Activated CD8-positive, alpha-beta T cell treated with anti-CD3 and anti-CD28 coated beads, Interleukin-2, amount 10 ng/mL, durations not matched to agents 7 days and 5 days (primary cell): ENCODE results near the gene CD69. TPM values are rescaled to one million over a fixed set of nuclear protein-coding genes. Genes with fewer than 3 reads are reported as not detected.
"Not testable (repeated sequence)": the region's sequence is repeated elsewhere in the genome, so short reads cannot be mapped to it uniquely, and the experiment has no call there.

Experiments
- ATAC-seq: fragments of 150-1000 bp; cut with Tn5 transposase; one replicate; pipeline ENCODE4 v1.10.0; 2021; ENCODE audit warnings: moderate library complexity
- CTCF ChIA-PET: fragments of 350-600 bp; sonication (Branson Sonifier 250); formaldehyde crosslinking; loops from one replicate; lab custom pipeline; 2021; ENCODE audit warnings: antibody characterized with exemption; lab: Charles Lee
- POLR2A ChIA-PET: fragments of 350-600 bp; sonication (Branson Sonifier 250); formaldehyde crosslinking; loops from one replicate; lab custom pipeline; 2021; ENCODE audit warnings: antibody characterized with exemption; lab: Charles Lee
- DNase-seq: peaks from one replicate; pipeline ENCODE4 v3.0.0-alpha.2; 2020
- H3K27ac Mint-ChIP-seq: one replicate; pipeline ENCODE4 v1.8.0; 2021; ENCODE audit warnings: mild to moderate bottlenecking, mixed read lengths
- H3K27me3 Mint-ChIP-seq: one replicate; pipeline ENCODE4 v1.8.0; 2021; ENCODE audit warnings: low read depth, mixed read lengths
- H3K36me3 Mint-ChIP-seq: one replicate; pipeline ENCODE4 v1.8.0; 2021; ENCODE audit warnings: low read depth, mixed read lengths
- H3K4me1 Mint-ChIP-seq: one replicate; pipeline ENCODE4 v1.8.0; 2021; ENCODE audit warnings: low read depth, mixed read lengths
- H3K4me3 Mint-ChIP-seq: one replicate; pipeline ENCODE4 v1.8.0; 2021; ENCODE audit warnings: mild to moderate bottlenecking, mixed read lengths
- H3K9me3 Mint-ChIP-seq: one replicate; pipeline ENCODE4 v1.8.0; 2022; ENCODE audit warnings: mixed read lengths; ENCODE audit not compliant: insufficient read depth
- total RNA-seq, 2 experiments: library from RNA; stranded (reverse); gene quantifications; one replicate each; pipeline ENCODE4 v1.2.3, GENCODE V29; 2021

The CD69 gene
- total RNA-seq, 2 experiments from 2014 or later, result 115 to 116 TPM

GRCh38 chr12:9751204-9752144, 9.2 kb downstream of the CD69 start:
- Mint-ChIP-seq H3K9me3 (no peaks in the 10 kb centered on the region), H3K27me3 (no peaks in the 10 kb centered on the region), H3K4me3 (peak overlapping the region; percentile 48), H3K36me3 (peaks cover 46% of the 10 kb centered on the region), H3K27ac (peak overlapping the region; percentile 81), H3K4me1 (peaks cover 61% of the 10 kb centered on the region)
- ATAC-seq (peak; percentile 53), DNase-seq (peak; percentile 63)
- CTCF ChIA-PET, result interaction anchor here (0.8 to 17.2 kb wide), 49 partner anchors 9 to 420 kb away, joined by 3 to 855 read pairs (median 7); partner anchors contain the start of genes CD69, CLEC1B, CLEC2A and CLEC7A
- POLR2A ChIA-PET, result interaction anchor here (0.6 to 15.5 kb wide), 8 partner anchors 9 to 103 kb away, joined by 3 to 494 read pairs (median 6); partner anchors contain the start of gene CD69

DNA sequence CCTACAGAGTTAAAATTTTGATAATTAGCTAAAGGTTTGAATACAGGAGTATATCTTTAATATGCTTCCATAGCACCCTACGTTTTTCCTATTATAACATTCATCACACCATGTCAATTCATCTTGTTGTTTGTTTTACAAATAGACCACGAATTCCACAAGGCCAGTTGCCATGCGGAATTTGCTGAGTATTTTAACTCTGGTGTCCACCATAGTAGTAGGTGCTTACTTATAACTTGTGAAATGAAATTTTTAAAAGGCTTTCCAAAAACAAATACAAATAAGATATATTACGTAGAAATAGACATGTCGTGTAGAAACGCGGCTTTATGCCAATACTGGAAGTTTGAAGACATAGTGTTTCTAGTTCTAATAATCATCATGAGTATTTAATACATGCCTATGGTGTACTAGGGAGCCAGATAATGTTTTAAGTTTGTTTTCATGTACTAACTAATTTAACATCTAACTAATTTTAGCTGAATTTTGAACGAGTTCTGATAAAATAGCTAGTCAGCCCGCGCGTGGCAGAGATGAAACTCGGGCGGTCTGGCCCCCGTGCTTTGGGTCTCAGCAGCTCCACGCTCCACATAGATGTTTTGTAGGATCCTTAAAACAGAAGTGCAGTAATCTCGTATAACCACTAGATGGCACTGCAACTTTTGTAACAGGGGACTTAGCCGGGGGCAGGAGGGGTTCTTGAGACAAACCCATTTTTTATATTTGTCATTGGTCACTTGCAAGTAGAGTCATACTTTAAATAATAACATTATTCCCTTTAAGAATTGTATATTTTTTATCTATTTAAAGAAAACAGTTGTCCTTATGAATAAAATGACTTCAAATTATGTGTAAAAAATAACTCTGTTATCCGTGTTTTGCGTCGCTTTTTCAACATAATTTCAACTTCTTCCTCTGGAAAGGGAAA, 10.2 kb downstream of the CD69 start:
- ChIA-PET CTCF (interaction anchor here (0.6 to 17.2 kb wide), 66 partner anchors 8 to 1000 kb away, joined by 3 to 855 read pairs (median 6); partner anchors contain the start of genes CD69, CLEC1B, CLEC2A and CLEC7A), POLR2A (interaction anchor here (1.1 to 15.5 kb wide), 6 partner anchors 8 to 103 kb away, joined by 3 to 494 read pairs (median 10); partner anchors contain the start of gene CD69)
- ATAC-seq (peak; percentile 57), DNase-seq (peak; percentile 75)
- Mint-ChIP-seq H3K9me3 (no peaks in the 10 kb centered on the region), H3K27ac (peak overlapping the region; percentile 72), H3K36me3 (peaks cover 37% of the 10 kb centered on the region), H3K4me1 (peaks cover 56% of the 10 kb centered on the region), H3K27me3 (no peaks in the 10 kb centered on the region), H3K4me3 (peak overlapping the region; percentile 51)

- Mint-ChIP-seq H3K4me3 (no peak overlapping the region), H3K4me1 (peaks cover 54% of the 10 kb centered on the region), H3K27me3 (no peaks in the 10 kb centered on the region), H3K36me3 (peaks cover 35% of the 10 kb centered on the region), H3K27ac (no peak overlapping the region), H3K9me3 (no peaks in the 10 kb centered on the region)
- no peak for ATAC-seq
- no peak for DNase-seq
- POLR2A ChIA-PET, result interaction anchor here (2.0 to 15.5 kb wide), 3 partner anchors 10 to 65 kb away, joined by 12 to 494 read pairs (median 60); partner anchors contain the start of gene CD69
- CTCF ChIA-PET, result interaction anchor here (0.8 to 17.2 kb wide), 42 partner anchors 11 to 440 kb away, joined by 3 to 855 read pairs (median 7); partner anchors contain the start of genes CD69 and CLEC1B
These were observed 11.1 kb downstream of the CD69 start for GRCh38 chr12:9749640-9750039.

- ChIA-PET CTCF (interaction anchor here (0.9 to 5.9 kb wide), 10 partner anchors 10 to 177 kb away, joined by 3 to 110 read pairs (median 4); partner anchors contain the start of gene CLECL1), POLR2A (interaction anchor here (4.1 kb wide), 1 partner anchor 14 kb away, joined by 71 read pairs; the partner anchor contains the start of gene CD69)
- H3K27ac Mint-ChIP-seq, result no peak overlapping the region
- no peak overlapping the region for H3K4me3 Mint-ChIP-seq
- H3K9me3 Mint-ChIP-seq, result peaks cover 4% of the 10 kb centered on the region
- no peak for DNase-seq
- H3K27me3 Mint-ChIP-seq, result no peaks in the 10 kb centered on the region
- ATAC-seq, result no peak
- H3K4me1 Mint-ChIP-seq, result peaks cover 57% of the 10 kb centered on the region
- H3K36me3 Mint-ChIP-seq, result peaks cover 14% of the 10 kb centered on the region
These were observed 15.5 kb downstream of the CD69 start for GRCh38 chr12:9745199-9745598.

DNA sequence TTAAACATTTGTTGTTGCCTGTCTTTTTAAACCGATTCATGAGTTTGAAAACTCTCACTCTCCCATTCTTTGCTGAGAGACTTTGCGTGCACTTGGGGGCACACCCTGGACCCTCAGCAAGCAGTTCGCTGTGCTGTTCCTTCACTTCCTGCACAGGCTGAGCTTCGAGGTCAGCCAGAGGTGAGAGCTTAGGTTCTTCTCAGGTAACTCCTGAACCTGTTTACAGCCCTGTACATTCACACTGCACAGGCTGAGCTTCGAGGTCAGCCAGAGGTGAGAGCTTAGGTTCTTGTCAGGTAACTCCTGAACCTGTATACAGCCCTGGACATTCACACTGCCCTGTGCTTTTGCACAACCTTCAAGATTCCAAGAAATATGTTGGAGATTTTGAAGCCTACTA, 18.0 kb downstream of the CD69 start:
- DNase-seq (peak; percentile 63), ATAC-seq (peak; percentile 59)
- H3K27me3 Mint-ChIP-seq, result no peaks in the 10 kb centered on the region
- H3K4me1 Mint-ChIP-seq, result peaks cover 67% of the 10 kb centered on the region
- H3K27ac Mint-ChIP-seq, result peak overlapping the region; percentile 96
- CTCF ChIA-PET, result interaction anchor here (0.7 to 5.9 kb wide), 61 partner anchors 9 to 807 kb away, joined by 3 to 110 read pairs (median 5); partner anchors contain the start of genes CD69, CLEC2B, CLEC2D and CLECL1
- H3K4me3 Mint-ChIP-seq, result peak overlapping the region; percentile 79
- POLR2A ChIA-PET, result interaction anchor here (0.5 to 4.1 kb wide), 18 partner anchors 9 to 270 kb away, joined by 3 to 71 read pairs (median 4); partner anchors contain the start of genes CD69 and CLEC2D
- peaks cover 9% of the 10 kb centered on the region for H3K9me3 Mint-ChIP-seq
- peaks cover 25% of the 10 kb centered on the region for H3K36me3 Mint-ChIP-seq

DNA sequence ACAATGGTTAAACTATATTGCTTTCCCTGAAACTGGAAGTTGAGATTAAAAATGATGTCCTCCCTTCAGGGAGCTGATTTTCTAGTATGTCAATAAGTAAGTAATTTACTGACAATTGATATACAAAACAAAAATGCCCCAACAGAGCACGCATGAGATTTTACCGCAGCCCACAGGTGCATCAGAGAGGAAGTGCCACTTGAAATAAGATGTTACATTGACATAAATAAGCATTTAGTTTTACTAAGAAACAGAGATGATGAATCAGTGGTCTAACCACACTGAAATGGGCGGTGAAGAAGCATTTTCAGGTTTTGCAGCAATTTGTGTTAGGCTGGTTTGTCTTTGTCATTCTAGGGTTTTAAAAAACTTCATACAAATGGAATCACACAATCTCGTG, 19.0 kb downstream of the CD69 start:
- peaks cover 68% of the 10 kb centered on the region for H3K4me1 Mint-ChIP-seq
- ATAC-seq (peak; percentile 79), DNase-seq (peak; percentile 92)
- H3K4me3 Mint-ChIP-seq, result peak overlapping the region; percentile 79
- POLR2A ChIA-PET, result interaction anchor here (0.5 to 4.1 kb wide), 11 partner anchors 10 to 811 kb away, joined by 3 to 71 read pairs (median 7); partner anchors contain the start of genes CD69 and CLEC2D
- peak overlapping the region; percentile 96 for H3K27ac Mint-ChIP-seq
- peaks cover 9% of the 10 kb centered on the region for H3K9me3 Mint-ChIP-seq
- H3K27me3 Mint-ChIP-seq, result no peaks in the 10 kb centered on the region
- CTCF ChIA-PET, result interaction anchor here (0.7 to 5.9 kb wide), 30 partner anchors 8 to 410 kb away, joined by 3 to 110 read pairs (median 10); partner anchors contain the start of genes CD69, CLEC2B, CLEC2D and CLECL1
- H3K36me3 Mint-ChIP-seq, result peaks cover 32% of the 10 kb centered on the region

DNA sequence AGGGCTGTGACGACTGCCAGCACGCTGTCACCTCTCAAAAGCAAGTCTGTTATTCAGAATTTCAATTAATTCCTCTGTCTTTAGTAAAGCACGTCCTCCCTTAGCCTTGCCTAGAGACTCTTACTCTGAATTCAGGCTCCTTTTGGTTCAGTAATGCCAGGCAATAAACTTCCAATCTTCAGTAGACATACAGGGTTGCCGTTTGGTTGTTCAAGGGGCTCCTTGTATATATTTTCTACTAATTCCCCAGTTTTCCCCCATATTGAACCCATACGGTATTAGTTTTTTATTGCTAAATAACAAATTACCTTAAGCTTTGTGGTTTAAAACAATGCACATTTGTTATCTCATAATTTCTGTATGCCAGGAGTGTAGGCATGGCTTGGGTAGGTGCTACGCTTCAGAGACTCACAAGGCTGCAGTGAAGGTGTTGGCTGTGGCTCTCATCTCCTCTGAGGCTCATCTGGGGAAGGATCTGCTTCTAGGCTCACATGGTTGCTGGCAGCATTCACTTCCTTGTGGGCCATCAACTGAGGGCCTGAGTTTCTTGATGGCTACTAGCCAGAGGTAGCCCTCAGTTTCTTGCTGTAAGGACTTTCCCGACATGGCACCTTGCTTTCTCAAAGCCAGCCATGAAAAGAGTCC, 20.5 kb downstream of the CD69 start:
- ATAC-seq, result peak; percentile 26
- peak overlapping the region; percentile 62 for H3K4me3 Mint-ChIP-seq
- H3K9me3 Mint-ChIP-seq, result peaks cover 11% of the 10 kb centered on the region
- no peak for DNase-seq
- ChIA-PET CTCF (interaction anchor here (4.6 to 5.9 kb wide), 2 partner anchors 33 to 59 kb away, joined by 45 to 110 read pairs; no protein-coding TSS in a partner anchor), POLR2A (interaction anchor here (1.1 to 1.8 kb wide), 3 partner anchors 10 to 92 kb away, joined by 3 to 8 read pairs (median 3); partner anchors contain the start of gene CLEC2D)
- H3K27me3 Mint-ChIP-seq, result no peaks in the 10 kb centered on the region
- peaks cover 39% of the 10 kb centered on the region for H3K36me3 Mint-ChIP-seq
- H3K27ac Mint-ChIP-seq, result peak overlapping the region; percentile 73
- H3K4me1 Mint-ChIP-seq, result peaks cover 75% of the 10 kb centered on the region

DNA sequence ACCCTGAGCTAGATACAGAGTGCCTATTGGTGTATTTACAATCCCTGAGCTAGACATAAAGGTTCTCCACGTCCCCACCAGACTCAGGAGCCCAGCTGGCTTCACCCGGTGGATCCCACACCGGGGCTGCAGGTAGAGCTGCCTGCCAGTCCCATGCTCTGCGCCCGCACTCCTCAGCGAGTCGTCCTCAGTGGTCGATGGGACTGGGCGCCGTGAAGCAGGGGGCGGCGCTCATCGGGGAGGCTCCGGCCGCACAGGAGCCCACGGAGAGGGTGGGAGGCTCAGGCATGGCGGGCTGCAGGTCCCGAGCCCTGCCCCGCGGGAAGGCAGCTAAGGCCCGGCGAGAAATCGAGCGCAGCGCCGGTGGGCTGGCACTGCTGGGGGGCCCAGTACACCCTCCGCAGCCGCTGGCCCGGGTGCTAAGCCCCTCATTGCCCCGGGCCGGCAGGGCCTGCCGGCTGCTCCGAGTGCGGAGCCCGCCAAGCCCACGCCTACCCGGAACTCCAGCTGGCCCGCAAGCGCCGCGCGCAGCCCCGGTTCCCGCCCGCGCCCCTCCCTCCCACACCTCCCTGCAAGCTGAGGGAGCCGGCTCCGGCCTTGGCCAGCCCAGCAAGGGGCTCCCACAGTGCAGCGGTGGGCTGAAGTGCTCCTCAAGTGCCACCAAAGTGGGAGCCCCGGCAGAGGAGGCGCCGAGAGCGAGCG, 21.1 kb downstream of the CD69 start:
- POLR2A ChIA-PET, result interaction anchor here (0.9 to 1.8 kb wide), 5 partner anchors 9 to 91 kb away, joined by 3 to 8 read pairs (median 4); partner anchors contain the start of gene CLEC2D
- not testable (repeated sequence) for H3K27me3 Mint-ChIP-seq

DNA sequence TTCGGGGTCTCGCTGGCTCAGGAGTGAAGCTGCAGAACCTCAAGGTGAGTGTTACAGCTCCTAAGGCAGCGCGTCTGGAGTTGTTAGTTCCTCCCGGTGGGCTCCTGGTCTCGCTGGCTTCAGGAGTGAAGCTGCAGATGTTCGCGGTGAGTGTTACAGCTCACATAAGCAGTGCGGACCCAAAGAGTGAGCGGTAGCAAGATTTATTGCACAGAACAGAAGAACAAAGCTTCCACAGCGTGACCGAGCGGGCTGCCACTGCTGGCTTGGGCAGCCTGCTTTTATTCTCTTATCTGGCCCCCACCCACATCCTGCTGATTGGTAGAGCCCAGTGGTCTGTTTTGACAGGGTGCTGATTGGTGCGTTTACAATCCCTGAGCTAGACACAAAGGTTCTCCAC, 21.8 kb downstream of the CD69 start:
- peak overlapping the region; percentile 36 for H3K4me3 Mint-ChIP-seq
- not testable (repeated sequence) for ATAC-seq, DNase-seq, H3K27me3 Mint-ChIP-seq
- peak overlapping the region; percentile 85 for H3K27ac Mint-ChIP-seq
- CTCF ChIA-PET, result interaction anchor here (1.1 to 4.6 kb wide), 3 partner anchors 9 to 59 kb away, joined by 3 to 45 read pairs (median 5); no protein-coding TSS in a partner anchor
- peaks cover 34% of the 10 kb centered on the region for H3K36me3 Mint-ChIP-seq
- H3K4me1 Mint-ChIP-seq, result peaks cover 65% of the 10 kb centered on the region
- peaks cover 19% of the 10 kb centered on the region for H3K9me3 Mint-ChIP-seq
- POLR2A ChIA-PET, result interaction anchor here (0.7 to 1.2 kb wide), 3 partner anchors 13 to 69 kb away, joined by 3 to 5 read pairs (median 4); partner anchors contain the start of gene CLEC2D

More for the DNA sequence above, 21.1 kb downstream of the CD69 start:
- Mint-ChIP-seq H3K4me3 (peak overlapping the region; percentile 62), H3K4me1 (peaks cover 68% of the 10 kb centered on the region), H3K36me3 (peaks cover 34% of the 10 kb centered on the region), H3K9me3 (peaks cover 15% of the 10 kb centered on the region)
- not testable (repeated sequence) for H3K27ac Mint-ChIP-seq, DNase-seq, ATAC-seq
- CTCF ChIA-PET, result interaction anchor here (1.1 to 5.9 kb wide), 3 partner anchors 9 to 60 kb away, joined by 5 to 110 read pairs (median 45); no protein-coding TSS in a partner anchor
